ENCODE measurements around the gene MFSD12.
A peak's percentile ranks its signal among the peaks of the same experiment; 100 is the strongest.
"Not testable (repeated sequence)": the region's sequence is repeated elsewhere in the genome, so short reads cannot be mapped to it uniquely, and the experiment has no call there.

MFSD12 gene

DNA sequence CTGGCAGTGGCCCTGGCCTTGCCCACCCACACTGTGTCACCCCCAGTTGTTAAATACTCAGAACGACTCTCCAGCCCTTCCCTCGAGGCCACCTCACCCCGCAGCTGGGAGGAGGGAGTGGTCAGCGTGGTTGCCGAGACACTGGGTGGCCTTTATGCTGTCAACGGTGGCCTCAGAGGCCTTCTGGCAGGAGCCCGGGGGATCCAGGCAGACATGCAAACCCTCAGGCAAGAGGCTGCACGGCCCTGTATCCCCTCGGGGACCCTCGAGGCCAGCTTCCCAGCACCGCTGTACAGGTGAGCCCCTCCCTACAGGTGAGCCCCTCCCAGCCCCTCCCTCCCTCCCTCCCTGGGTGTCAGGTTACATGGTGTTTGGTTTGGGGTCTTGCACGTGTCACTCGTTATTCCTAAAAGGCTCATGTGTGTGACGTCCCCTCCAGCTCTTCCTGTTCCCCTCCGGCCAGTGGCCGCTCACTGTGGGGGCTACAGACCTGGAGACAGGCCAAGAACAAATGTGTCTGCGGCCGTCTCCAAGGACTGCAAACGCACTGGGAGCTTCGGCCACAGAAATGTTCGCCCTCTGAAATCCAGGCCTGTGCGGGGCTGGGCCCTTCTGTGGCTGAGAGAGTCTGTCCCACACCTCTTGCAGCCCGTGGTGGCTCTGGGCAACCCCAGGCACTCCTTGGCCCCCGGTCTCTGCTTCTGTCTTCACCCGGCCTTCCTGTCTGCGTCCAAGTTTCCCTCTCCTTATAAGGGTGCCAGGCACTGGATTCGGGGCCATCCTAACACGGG is 18.2 kb downstream of the MFSD12 start, which contains the start of gene TEKTIP1:
TSS of gene TEKTIP1 (plus strand) at position 210 of the 791 bp plus-strand sequence. CDS start at position 214, 4 bp downstream.
- peak in 12 of 51 donors; percentile 4 to 60 (median 33) for DNase-seq

DNA sequence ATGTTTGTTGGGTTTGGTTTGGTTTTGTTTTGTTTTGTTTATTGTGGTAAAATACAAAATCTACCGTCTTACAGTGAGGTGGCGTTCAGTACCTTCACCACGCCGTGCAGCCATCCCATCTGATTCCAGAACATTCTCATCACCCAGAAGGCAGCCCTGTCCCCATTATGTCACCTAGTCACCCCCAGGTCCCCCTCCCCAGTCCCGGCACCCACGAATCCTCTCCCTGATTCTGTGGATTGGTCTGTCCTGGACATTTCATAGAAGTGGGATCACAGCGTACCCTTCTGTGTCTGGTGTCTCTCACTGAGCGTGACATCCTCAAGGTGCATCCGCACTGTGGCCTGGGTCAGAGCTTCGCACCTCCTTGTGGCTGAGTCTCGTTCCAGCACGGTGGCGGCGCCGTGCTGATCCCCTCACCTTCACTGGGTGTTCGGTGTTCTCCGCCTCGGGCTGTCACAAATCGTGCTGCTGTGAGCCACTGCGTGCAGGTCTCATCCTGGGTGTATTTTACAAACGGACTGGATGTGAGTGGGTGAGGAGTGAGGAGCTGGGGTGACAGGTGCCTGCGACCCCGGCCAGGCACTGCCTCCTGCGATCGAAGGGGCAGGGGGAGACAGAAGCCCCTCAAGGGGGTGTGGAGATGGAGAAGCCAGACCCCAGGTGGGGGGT is 19.0 kb downstream of the MFSD12 start:
- no peak for DNase-seq

DNA sequence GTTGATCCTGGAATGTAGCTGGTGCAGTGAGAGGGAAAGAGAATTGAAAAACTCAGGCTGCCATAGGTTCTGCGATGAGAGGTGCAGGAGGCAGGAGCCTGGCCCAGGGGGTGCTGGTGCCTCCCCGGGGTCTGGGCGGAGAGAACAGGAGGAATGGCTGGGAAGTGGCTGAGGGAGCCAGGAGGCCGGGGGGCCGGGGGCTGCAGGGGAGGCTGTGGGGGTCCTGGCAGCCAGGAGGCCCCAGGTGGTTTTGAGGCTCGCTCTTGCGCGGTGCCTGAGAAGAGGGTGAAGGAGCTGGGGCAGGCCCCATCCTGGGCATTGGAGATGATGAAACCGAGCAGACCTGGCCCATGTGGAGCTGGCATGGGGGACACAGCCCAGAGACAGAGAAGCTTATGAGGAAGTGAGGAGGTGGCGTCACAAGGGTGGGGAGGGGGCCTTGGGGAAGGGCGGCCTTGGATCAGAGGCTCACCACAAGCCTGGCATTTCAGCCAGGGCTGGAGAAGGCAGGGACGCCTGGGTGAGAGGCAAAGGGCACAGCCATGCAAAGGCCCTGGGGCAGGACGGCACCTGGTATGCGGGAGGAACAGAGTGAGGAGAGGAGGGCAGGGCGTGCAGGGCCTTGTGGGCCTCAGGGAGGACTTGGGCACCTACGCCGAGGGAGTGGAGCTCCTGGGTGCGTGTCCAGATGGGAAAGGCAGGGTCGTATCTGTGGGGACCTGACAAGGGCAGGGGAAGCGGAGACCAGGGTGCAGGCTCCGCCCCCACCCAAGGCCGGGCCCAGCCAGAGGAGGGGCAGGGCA is 19.7 kb downstream of the MFSD12 start:
- peak in 3 of 51 donors; percentile 15 to 34 (median 24) for DNase-seq

DNA sequence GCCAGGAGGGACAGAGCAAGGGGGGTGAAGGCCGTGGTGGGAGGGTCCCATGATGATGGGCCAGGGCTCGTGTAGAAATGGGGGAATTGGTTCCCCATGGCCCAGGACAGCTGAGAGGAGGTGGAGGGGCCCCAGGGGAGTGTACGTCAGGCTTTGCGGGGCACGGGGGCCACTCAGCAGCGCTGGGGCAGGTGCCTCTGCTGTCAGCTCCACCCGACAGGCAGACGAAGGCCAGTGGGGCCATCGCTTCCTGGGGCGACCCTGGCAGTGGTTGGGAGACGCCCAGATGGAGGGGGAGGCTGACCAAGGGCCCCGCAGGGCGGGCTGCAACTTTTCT is 20.3 kb downstream of the MFSD12 start:
- no peak for DNase-seq

DNA sequence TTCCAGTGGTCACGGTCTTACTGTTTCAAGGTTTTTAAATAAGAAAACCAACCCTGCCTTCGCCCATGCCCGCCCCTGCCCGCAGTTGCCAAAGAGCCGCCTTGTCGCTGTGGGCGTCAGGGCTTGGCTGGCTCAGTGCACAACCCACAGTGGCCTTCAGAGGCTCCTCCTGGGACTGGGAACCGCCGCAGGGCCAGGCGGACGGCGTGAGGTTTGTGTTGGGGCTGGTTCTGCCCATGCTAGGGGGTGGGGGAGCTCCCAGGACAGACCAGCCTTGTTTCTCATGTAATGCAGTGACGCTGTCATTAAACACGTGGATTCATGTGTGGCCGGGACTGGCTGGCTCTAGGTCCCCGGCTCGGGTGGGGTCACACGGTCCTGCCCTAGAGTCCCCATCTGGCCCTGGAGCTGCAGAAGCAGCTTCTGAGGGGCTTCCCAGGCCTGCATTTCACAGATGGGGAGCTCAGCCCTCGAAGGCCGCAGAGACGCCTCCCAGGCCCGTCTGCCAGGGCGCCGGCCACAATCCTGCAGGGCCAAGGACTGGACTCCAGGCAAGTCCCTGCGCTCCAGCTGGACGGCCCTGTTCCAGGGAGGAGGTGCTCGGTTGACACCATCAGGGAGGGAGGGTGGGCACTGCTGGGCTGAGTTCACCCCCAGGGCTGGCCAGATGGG is 20.8 kb downstream of the MFSD12 start:
- DNase-seq = peak in 36 of 51 donors; percentile 9 to 86 (median 61)

DNA sequence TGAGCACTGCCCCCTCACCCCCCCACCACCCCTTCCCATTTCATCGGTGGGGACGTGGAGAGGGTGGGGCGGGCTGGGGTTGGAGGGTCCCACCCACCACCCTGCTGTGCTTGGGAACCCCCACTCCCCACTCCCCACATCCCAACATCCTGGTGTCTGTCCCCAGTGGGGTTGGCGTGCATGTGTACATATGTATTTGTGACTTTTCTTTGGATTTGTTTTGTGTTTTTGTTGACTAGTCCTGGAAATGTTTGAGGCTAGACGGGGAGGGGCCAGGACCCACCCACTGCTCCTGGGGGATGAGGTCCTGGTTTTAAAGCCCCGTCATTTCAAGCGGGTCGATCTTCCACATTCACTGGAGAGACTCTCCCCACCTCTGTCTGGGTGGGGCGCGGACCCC is 21.4 kb downstream of the MFSD12 start:
- no peak for DNase-seq

DNA sequence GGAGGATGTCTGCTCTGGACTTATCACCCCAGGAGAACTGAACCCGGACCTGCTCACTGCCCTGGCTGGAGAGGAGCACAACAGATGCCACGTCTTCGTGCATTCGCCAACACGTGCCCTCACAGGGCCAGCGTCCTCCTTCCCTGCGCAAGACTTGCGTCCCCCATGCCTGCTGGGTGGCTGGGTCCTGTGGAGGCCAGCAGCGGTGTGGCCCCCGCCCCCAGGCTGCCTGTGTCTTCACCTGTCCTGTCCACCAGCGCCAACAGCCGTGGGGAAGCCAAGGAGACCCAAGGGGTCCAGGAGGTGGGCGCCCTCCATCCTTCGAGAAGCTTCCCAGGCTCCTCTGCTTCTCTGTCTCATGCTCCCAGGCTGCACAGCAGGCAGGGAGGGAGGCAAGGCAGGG is 21.8 kb downstream of the MFSD12 start:
- no peak for DNase-seq

DNA sequence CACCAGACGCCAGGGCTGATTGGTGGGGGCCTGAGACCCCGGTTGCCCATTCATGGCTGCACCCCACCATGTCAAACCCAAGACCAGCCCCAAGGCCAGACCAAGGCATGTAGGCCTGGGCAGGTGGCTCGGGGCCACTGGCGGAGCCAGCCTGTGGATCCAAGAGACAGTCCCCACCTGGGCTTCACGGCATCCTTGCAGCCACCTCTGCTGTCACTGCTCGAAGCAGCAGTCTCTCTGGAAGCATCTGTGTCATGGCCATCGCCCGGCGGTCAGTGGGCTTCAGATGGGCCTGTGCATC is 22.2 kb downstream of the MFSD12 start:
- no peak for DNase-seq

DNA sequence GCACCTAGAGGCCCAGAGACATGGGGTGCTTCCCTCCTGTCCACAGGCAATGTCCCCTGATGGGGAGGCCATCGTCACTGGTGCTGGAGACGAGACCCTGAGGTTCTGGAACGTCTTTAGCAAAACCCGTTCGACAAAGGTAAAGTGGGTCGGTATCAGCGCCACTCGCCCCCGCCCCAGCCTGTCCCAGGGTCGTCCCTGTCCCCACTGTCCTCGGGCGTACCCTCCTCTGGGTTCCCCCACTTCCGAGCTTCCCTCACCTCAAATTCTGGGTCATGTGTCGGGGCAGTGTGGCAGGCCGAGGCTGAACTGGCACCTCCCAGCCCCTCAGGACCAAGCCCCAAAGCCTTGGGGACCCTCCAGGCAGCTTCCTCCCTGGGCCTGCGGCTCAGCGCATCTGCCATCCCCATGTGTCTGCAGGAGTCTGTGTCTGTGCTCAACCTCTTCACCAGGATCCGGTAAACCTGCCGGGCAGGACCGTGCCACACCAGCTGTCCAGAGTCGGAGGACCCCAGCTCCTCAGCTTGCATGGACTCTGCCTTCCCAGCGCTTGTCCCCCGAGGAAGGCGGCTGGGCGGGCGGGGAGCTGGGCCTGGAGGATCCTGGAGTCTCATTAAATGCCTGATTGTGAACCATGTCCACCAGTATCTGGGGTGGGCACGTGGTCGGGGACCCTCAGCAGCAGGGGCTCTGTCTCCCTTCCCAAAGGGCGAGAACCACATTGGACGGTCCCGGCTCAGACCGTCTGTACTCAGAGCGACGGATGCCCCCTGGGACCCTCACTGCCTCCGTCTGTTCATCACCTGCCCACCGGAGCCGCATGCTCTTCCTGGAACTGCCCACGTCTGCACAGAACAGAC is 22.8 kb downstream of the MFSD12 start:
- no peak for DNase-seq

DNA sequence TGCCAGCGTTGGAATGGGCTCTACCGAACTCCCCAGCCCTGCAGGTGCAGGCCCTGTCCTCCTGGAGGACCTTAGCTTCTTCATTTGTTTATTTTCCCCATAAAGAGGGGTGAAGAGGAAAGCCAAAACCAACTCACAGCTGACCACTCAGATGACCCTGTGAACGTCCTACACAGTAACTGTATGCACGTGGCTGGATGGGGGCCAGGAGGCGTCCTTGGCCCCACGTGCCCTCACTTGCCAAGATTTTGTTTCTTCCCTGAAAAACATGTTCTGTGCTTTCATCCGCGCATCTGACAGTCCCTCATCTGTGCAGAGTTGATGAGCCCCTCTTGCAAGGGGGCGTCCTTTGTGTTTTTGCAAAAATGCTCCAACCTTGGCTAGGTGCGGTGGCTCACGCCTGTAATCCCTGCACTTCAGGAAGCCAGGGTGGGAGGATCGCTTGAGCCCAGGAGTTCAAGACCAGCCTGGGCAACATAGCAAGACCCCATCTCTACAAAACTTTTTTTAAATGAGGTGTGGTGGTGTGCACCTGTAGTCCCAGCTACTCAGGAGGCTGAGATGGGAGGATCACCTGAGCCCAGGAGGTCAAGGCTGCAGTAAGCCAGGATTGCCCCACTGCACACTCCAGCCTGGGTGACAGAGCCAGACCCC is 23.7 kb downstream of the MFSD12 start:
- DNase-seq = no peak

DNA sequence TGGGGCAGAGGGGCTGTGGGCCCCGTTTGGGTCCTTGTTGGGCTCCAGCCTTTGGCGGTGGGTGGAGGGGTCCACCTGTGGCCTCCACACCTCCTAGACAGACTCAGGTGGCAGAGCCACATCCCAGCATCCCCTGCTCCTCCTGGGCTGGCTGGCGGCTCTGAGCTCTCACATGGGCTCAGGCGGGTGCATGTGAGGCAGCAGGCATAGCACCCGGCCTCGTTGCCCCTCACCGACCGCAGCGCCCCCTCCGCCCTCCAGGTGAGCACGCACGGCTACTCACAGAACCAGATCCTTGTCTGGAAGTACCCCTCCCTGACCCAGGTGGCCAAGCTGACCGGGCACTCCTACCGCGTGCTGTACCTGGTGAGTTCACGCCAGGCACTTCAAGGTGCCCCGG is 24.4 kb downstream of the MFSD12 start:
- no peak for DNase-seq

DNA sequence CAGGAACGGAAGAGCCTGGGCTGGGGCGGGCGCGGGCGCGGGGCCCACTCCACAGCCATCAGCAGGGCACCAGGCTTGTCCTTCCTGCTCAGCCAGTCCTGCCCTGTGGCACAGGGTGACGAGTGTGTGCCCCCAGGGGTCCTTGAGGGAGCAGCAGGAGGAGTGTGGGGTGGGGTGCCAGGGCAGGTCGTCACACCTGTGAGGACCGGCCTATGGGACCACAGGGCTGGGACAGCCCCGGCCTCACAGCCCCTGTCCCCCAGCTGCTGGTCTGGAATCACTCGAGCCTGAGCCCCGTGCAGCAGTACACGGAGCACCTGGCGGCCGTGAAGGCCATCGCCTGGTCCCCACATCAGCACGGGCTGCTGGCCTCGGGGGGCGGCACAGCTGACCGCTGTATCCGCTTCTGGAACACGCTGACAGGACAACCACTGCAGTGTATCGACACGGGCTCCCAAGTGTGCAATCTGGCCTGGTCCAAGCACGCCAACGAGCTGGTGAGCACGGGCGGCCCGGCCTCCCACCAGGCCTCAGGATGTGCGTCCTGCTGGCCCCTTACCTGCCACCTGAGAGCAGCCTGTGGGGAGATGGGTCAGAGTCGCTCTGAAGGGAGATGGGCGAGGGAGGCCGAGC is 25.1 kb downstream of the MFSD12 start:
- no peak for DNase-seq

DNA sequence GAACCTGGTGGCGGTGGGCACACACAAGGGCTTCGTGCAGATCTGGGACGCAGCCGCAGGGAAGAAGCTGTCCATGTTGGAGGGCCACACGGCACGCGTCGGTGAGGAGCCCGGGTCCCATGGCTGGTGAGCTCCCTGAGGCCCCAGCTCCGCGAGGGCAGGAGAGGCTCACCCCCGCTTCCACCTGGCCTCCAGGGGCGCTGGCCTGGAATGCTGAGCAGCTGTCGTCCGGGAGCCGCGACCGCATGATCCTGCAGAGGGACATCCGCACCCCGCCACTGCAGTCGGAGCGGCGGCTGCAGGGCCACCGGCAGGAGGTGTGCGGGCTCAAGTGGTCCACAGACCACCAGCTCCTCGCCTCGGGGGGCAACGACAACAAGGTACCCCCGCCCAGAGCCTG is 25.7 kb downstream of the MFSD12 start:
- no peak for DNase-seq

DNA sequence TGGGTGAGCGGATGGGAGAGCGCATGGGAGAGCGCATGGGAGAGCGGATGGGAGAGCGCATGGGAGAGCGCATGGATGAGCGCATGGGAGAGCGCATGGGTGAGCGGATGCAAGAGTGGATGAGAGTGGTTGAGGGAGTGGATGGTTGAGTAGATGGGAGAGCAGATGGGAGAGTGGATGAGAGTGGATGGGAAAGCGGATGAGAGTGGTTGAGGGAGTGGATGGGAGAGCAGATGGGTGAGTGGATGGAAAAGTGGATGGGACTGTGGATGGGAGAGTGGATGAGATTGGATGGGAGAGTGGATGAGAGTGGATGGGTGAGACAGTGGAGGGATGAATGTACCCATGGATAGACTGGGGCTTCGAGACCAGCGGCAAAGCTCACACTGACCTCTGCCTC is 27.0 kb downstream of the MFSD12 start:
- no peak for DNase-seq

DNA sequence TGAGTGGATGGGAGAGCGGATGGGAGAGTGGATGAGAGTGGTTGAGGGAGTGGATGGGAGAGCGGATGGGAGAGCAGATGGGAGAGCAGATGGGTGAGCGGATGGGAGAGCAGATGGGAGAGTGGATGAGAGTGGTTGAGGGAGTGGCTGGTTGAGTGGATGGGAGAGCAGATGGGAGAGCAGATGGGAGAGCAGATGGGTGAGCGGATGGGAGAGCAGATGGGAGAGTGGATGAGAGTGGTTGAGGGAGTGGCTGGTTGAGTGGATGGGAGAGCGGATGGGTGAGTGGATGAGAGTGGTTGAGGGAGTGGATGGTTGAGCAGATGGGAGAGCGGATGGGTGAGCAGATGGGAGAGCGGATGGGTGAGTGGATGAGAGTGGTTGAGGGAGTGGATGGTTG is 28.1 kb downstream of the MFSD12 start:
- DNase-seq = not testable (repeated sequence)

DNA sequence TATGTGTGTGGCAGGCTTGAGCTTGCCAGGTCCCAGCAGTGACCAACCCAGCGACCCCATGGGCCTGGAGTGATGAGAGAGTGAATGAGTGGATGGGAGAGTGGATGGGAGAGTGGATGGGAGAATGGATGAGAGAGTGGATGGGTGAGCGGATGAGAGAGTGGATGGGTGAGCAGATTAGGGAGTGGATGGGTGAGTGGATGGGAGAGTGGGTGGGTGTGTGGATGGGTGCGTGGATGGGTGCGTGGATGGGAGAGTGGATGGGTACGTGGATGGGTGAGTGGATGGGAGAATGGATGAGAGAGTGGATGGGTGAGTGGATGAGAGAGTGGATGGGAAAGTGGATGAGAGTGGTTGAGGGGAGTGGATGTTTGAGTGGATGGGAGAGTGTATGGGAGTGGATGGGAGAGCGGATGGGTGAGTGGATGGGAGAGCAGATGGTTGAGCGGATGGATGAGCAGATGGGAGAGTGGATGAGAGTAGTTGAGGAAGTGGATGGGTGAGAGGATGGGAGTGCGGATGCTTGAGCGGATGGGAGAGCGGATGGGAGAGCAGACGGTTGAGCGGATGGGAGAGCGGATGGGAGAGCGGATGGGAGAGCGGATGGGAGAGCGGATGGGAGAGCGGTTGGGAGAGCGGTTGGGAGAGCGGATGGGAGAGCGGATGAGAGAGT is 28.7 kb downstream of the MFSD12 start:
- no peak for DNase-seq

DNA sequence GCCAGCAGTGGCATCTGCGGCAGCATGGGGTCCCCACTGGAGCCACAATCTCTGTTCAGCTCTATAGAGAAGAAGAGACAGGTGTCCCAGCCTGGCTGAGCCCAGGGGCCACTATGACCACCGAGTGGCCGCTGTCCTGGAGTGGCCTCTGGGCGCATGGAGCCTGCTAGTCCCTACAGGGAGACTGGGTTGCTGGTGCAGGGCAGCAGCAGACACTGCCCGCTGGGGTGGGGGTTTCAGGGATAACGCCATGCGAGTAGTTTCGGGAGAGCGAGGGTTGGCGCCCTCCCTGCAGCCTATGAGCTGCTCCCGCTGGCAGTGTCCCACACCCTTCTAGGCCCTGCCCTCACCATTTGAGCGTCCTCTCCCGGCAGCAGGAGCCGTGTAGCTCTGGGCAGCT is 29.3 kb downstream of the MFSD12 start:
- no peak for DNase-seq

DNA sequence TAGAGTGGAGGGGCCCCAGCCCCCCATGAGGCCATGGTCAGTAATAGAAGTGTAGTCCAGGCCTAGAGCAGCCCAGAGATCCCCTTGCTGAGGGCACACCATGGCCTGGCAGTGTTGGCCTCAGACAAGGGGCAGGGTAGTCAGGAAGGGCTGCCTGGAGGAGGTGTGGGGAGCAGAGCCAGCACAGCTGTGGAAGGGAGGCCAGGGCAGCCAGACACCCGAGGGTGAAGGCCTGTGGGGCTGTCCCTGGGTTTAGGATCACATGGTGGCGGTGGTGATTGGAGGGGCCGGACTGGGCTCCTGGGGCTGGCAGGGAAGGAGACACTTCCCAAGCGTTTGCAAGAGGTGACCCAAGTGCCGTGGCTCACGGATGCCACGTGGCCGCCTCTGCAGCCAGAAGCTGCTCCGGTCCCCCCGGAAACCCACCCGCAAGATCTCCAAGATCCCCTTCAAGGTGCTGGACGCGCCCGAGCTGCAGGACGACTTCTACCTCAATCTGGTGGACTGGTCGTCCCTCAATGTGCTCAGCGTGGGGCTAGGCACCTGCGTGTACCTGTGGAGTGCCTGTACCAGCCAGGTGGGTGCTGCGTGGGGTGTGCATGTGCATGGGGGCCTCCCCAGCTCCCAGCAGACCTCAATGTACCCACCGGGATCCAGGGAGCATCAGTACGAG is 30.0 kb downstream of the MFSD12 start:
- no peak for DNase-seq
